Measurements from ENCODE around the gene SUN1. TPM values are rescaled to one million over a fixed set of nuclear protein-coding genes. Genes with fewer than 3 reads are reported as not detected.
A peak's percentile ranks its signal among the peaks of the same experiment; 100 is the strongest.
"Not testable (repeated sequence)": the region's sequence is repeated elsewhere in the genome, so short reads cannot be mapped to it uniquely, and the experiment has no call there.

Gene SUN1
- total and polyA plus RNA-seq, 2 experiments from 2014 or later = 63.3 to 145 TPM

GRCh38 chr7:869348-869747, 37.1 kb downstream of the SUN1 start (continued):
- TF ChIP-seq ZNF462 (CRISPR knock-in tag; IDR thresholded peaks at IDR 0.05) = no peak
- TF ChIP-seq JUNB (IDR thresholded peaks at IDR 0.05; ENCODE audit: unreplicated experiment) = no peak
- TF ChIP-seq ETS1 (IDR thresholded peaks at IDR 0.05) = no peak
- no peak for TF ChIP-seq STAT1 (IDR thresholded peaks at IDR 0.05; ENCODE audit: unreplicated experiment)

- peaks cover 17% of the 10 kb centered on the region for H3K79me2 ChIP-seq (replicated peaks; ENCODE audit: insufficient read depth)
- Mint-ChIP-seq H3K27me3 (ENCODE audit: insufficient read depth, low read depth, poor library complexity) (peaks cover 15% of the 10 kb centered on the region), H3K4me1 (peaks cover 6% of the 10 kb centered on the region), H3K27ac (no peak overlapping the region; the same call in 1 of the 2 replicates), H3K36me3 (ENCODE audit: low read depth) (peaks cover 69% of the 10 kb centered on the region), H3K9me3 (peaks cover 7% of the 10 kb centered on the region; the same call in 2 of the 3 replicates), H3K4me3 (no peak overlapping the region)
- H3K36me3 ChIP-seq (ENCODE audit: insufficient read depth) = no peaks in the 10 kb centered on the region; the same call in 1 of the 2 replicates
- peak overlapping the region; percentile 66 for H3K27ac ChIP-seq (ENCODE audit: low read depth)
- H3K9me2 ChIP-seq (ENCODE audit: insufficient read depth) = no peaks in the 10 kb centered on the region
- H3K27me3 ChIP-seq (ENCODE audit: insufficient read depth) = no peaks in the 10 kb centered on the region
- H3K4me2 ChIP-seq = no peak overlapping the region
- TF ChIP-seq ZNF331 (CRISPR knock-in tag; IDR thresholded peaks at IDR 0.05; ENCODE audit: low read depth) (no peak), CTCF (conservative IDR thresholded peaks at IDR 0.05; ENCODE audit: low read depth in 2 of 2) (no peak)
- DNase-seq (ENCODE audit: low spot score) = no peak
- H4K20me1 ChIP-seq (replicated peaks; ENCODE audit: insufficient read depth) = no peaks in the 10 kb centered on the region
- H2AFZ ChIP-seq = no peak overlapping the region
- ATAC-seq = no peak
- no peak overlapping the region for H3K4me3 ChIP-seq
- 0 out of 2 replicates have a peak, but pooled peaks cover 5% of the 10 kb centered on the region for H3K4me1 ChIP-seq (ENCODE audit: insufficient read depth)
- peaks cover 26% of the 10 kb centered on the region for H3F3A ChIP-seq (replicated peaks; ENCODE audit: low read depth)
Observed at GRCh38 chr7:871900-872537, 39.7 kb downstream of the SUN1 start.

- Mint-ChIP-seq H3K27me3 (ENCODE audit: insufficient read depth, low read depth, poor library complexity) (peaks cover 15% of the 10 kb centered on the region), H3K36me3 (ENCODE audit: low read depth) (peaks cover 62% of the 10 kb centered on the region)
- not testable (repeated sequence) for H3K4me1 ChIP-seq (ENCODE audit: insufficient read depth); H4K20me1 ChIP-seq (replicated peaks; ENCODE audit: insufficient read depth); H3K9me2 ChIP-seq (ENCODE audit: insufficient read depth); DNase-seq (ENCODE audit: low spot score); H3K9me3 Mint-ChIP-seq; H3K27ac Mint-ChIP-seq; H3K36me3 ChIP-seq (ENCODE audit: insufficient read depth); ATAC-seq; H2AFZ ChIP-seq; H3K27me3 ChIP-seq (ENCODE audit: insufficient read depth); H3K4me3 ChIP-seq; H3K4me1 Mint-ChIP-seq; H3K4me2 ChIP-seq; H3K4me3 Mint-ChIP-seq
- H3K79me2 ChIP-seq (replicated peaks; ENCODE audit: insufficient read depth) = peaks cover 16% of the 10 kb centered on the region; the same call in 1 of the 2 replicates
- H3K27ac ChIP-seq (ENCODE audit: low read depth) = peak overlapping the region; percentile 66; the same call in 1 of the 2 replicates
- H3F3A ChIP-seq (replicated peaks; ENCODE audit: low read depth) = peaks cover 26% of the 10 kb centered on the region
Observed at GRCh38 chr7:872685-873084, 40.4 kb downstream of the SUN1 start.

Measured in GM23338 (cell line).